Suprapubic skin (tissue), 4 donors: ENCODE results near the gene CDON.

Source experiments
- POLR2A ChIP-seq, 2 donors: fragments of 450-650 bp; IDR thresholded peaks; one replicate each; pipeline ENCODE4 v1.6.1; 2017; ENCODE audit warnings: antibody characterized with exemption in 2 of 2, mild to moderate bottlenecking in 2 of 2, moderate library complexity in 2 of 2
- POLR2AphosphoS5 ChIP-seq, 3 donors: sonication (generic); formaldehyde crosslinking; IDR thresholded peaks; one replicate each; pipeline ENCODE4 v1.6.1; 2017; ENCODE audit warnings: antibody characterized with exemption in 3 of 3
- TF ChIP-seq, protein P1 (sequence below), 2 donors: fragments of 200-600 bp in 1 of 2; fragments of 450-650 bp in 1 of 2; sonication (generic) in 1 of 2; IDR thresholded peaks; one replicate each; pipeline ENCODE4 v1.5.1; 2016 to 2019; ENCODE audit warnings: antibody characterized with exemption in 2 of 2, mild to moderate bottlenecking in 1 of 2, moderate library complexity in 1 of 2

DNA sequence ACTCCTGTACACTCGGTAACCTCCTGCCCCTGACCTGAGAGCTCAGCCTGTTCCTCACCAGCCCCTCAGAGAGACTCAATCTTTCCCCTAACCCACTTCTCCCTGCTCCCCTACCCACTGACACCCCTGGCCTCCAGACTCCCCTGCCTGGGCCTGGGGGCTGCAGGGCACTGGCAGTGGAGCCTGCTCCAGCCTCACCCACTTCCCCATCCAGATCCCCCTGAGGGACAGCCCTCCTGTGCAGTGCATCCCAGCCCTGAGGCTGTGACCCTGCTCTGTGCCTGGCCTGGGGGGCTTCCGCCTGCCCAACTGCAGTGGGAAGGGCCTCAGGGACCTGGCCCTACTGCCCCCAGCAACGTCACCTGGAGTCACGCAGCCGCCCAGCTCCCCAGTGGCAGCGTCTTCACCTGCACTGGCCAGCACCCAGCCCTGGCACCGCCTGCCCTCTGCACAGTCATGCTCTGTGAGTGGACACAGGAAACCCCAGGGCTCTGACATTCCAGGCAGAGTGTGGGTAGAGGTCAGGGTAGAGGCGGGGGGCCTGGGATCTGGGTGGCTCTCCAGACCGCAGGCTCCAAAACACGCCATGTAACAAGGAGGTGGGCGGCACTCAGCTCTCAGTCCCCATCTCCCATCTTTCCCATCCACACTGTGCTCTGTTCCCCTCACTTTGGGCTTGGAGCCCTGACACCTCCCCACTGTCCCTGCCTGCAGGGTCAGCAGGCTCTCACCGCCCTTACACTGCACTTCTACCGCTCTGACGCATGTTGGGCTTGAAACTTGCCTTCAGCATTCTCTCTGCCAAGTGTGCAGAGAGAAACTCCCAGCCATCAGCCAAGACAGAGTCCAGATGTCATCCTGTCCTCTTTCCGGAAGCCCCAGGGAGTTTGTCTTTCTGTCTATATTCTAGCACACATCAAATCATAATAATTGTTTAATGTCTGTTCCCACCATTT is 111.7 kb downstream of the CDON start:
- TF ChIP-seq POLR2A (IDR thresholded peaks at IDR 0.05), result no peak
- TF ChIP-seq, protein P1, sequence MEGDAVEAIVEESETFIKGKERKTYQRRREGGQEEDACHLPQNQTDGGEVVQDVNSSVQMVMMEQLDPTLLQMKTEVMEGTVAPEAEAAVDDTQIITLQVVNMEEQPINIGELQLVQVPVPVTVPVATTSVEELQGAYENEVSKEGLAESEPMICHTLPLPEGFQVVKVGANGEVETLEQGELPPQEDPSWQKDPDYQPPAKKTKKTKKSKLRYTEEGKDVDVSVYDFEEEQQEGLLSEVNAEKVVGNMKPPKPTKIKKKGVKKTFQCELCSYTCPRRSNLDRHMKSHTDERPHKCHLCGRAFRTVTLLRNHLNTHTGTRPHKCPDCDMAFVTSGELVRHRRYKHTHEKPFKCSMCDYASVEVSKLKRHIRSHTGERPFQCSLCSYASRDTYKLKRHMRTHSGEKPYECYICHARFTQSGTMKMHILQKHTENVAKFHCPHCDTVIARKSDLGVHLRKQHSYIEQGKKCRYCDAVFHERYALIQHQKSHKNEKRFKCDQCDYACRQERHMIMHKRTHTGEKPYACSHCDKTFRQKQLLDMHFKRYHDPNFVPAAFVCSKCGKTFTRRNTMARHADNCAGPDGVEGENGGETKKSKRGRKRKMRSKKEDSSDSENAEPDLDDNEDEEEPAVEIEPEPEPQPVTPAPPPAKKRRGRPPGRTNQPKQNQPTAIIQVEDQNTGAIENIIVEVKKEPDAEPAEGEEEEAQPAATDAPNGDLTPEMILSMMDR (IDR thresholded peaks at IDR 0.05), result no peak
- peak in 1 of 3 donors; percentile 58 for TF ChIP-seq POLR2AphosphoS5 (IDR thresholded peaks at IDR 0.05)
